AG04450 (cell line): ENCODE results near the gene CNN1. TPM values are rescaled to one million over a fixed set of nuclear protein-coding genes. Genes with fewer than 3 reads are reported as not detected.

ENCODE experiments used
- CTCF ChIA-PET: fragments of 300-600, 350-600 bp; formaldehyde crosslinking; extraction: SDS; loops from one replicate; lab custom pipeline; 2022; ENCODE audit warnings: antibody characterized with exemption, inconsistent platforms; lab: Charles Lee
- POLR2A ChIA-PET: fragments of 350-600 bp; formaldehyde crosslinking; extraction: SDS; loops from one replicate; lab custom pipeline; 2021; ENCODE audit warnings: antibody characterized with exemption, inconsistent platforms; lab: Yijun Ruan, JAX
- DNase-seq: peaks from one replicate; pipeline ENCODE4 v3.0.0-alpha.2; 2011; ENCODE audit warnings: low read depth, low spot score
- H3K27ac ChIP-seq: one replicate; pipeline ENCODE4 v1.5.1; 2012; ENCODE audit warnings: low read depth, low read length, control low read depth
- H3K27me3 ChIP-seq: one replicate; pipeline ENCODE4 v1.6.0; 2012; ENCODE audit warnings: low read length; ENCODE audit not compliant: control insufficient read depth, insufficient read depth
- H3K4me3 ChIP-seq: 2 replicates; pipeline ENCODE4 v1.5.1; 2011; ENCODE audit warnings: mild to moderate bottlenecking, low read depth, low read length, control low read depth
- H3K9me3 ChIP-seq: 2 replicates; pipeline ENCODE4 v1.5.1; 2012; ENCODE audit warnings: low read length; ENCODE audit not compliant: control insufficient read depth, insufficient read depth
- CTCF ChIP-seq: IDR thresholded peaks from 2 replicates; pipeline ENCODE4 v1.5.1; 2011; ENCODE audit warnings: low read depth, low read length, control low read depth, inconsistent platforms
- polyA plus RNA-seq: library from polyadenylated mRNA; depleted of rRNA; stranded (reverse); fragments of >200 nt; gene quantifications from 2 replicates; pipeline ENCODE4 v1.2.3, GENCODE V29; 2011

The CNN1 gene
- polyA plus RNA-seq, 1 experiment = 99.6 TPM

- ChIA-PET CTCF (no interaction called here), POLR2A (no interaction called here)
- H3K4me3 ChIP-seq = no peak overlapping the region
- no peak for TF ChIP-seq CTCF
- peaks cover 3% of the 10 kb centered on the region; the same call in 1 of the 2 replicates for H3K9me3 ChIP-seq
- H3K27me3 ChIP-seq = no peaks in the 10 kb centered on the region
- no peak overlapping the region for H3K27ac ChIP-seq
- DNase-seq = no peak
Observed at GRCh38 chr19:11507370-11508078, 31.1 kb upstream of the CNN1 start.

- ChIA-PET POLR2A (no interaction called here), CTCF (interaction anchor here (0.7 to 1.0 kb wide), 2 partner anchors 26 to 348 kb away, joined by 3 to 5 read pairs; no protein-coding TSS in a partner anchor)
- TF ChIP-seq CTCF = no peak
- Histone ChIP-seq H3K27ac (no peak overlapping the region), H3K4me3 (no peak overlapping the region), H3K27me3 (no peaks in the 10 kb centered on the region), H3K9me3 (peaks cover 3% of the 10 kb centered on the region; the same call in 1 of the 2 replicates)
- DNase-seq = no peak
Observed at GRCh38 chr19:11510444-11510843, 28.2 kb upstream of the CNN1 start.

- no peak for DNase-seq
- CTCF ChIA-PET = interaction anchor here (0.8 to 1.0 kb wide), 2 partner anchors 22 to 31 kb away, joined by 3 read pairs; no protein-coding TSS in a partner anchor
- POLR2A ChIA-PET = no interaction called here
Observed at GRCh38 chr19:11513946-11514345, 24.7 kb upstream of the CNN1 start.

GRCh38 chr19:11519138-11519537 is 19.5 kb upstream of the CNN1 start:
- ChIA-PET CTCF (interaction anchor here (1.0 kb wide), 1 partner anchor 17 kb away, joined by 4 read pairs; no protein-coding TSS in a partner anchor), POLR2A (interaction anchor here (0.6 kb wide), 1 partner anchor 78 kb away, joined by 6 read pairs; no protein-coding TSS in a partner anchor)
- Histone ChIP-seq H3K27ac (no peak overlapping the region), H3K4me3 (no peak overlapping the region), H3K9me3 (no peaks in the 10 kb centered on the region), H3K27me3 (no peaks in the 10 kb centered on the region)
- no peak for TF ChIP-seq CTCF
- DNase-seq = no peak

More at GRCh38 chr19:11513946-11514345, 24.7 kb upstream of the CNN1 start:
- Histone ChIP-seq H3K27me3 (no peaks in the 10 kb centered on the region), H3K9me3 (no peaks in the 10 kb centered on the region), H3K27ac (no peak overlapping the region), H3K4me3 (no peak overlapping the region)
- no peak for TF ChIP-seq CTCF
